H1 (cell line): ENCODE data around the gene TNNT1. TPM values are rescaled to one million over a fixed set of nuclear protein-coding genes. Genes with fewer than 3 reads are reported as not detected.

Source experiments
- CTCF ChIA-PET: fragments of 300-600 bp; sonication (Branson Sonifier 250); formaldehyde crosslinking; loops from one replicate; lab custom pipeline; 2021; ENCODE audit not compliant: partially characterized antibody; lab: Charles Lee
- POLR2A ChIA-PET: fragments of 300-600 bp; sonication (Branson Sonifier 250); formaldehyde crosslinking; loops from one replicate; lab custom pipeline; 2021; ENCODE audit warnings: inconsistent platforms; ENCODE audit not compliant: partially characterized antibody; lab: Charles Lee
- DNase-seq, 2 experiments: peaks; one replicate each; pipeline versions ENCODE4 v3.0.0 to v3.0.0-alpha.2; 2010 to 2022; ENCODE audit warnings: low spot score in 2 of 2, low read depth in 1 of 2, mixed read lengths in 1 of 2
- FAIRE-seq: peaks from 2 replicates; lab custom pipeline; 2011; peaks lifted over from hg19 to GRCh38; lab: Jason Lieb, UNC
- H2AFZ ChIP-seq: 2 replicates; pipeline ENCODE4 v1.8.1; 2012; ENCODE audit warnings: low read length, inconsistent platforms
- H2AK5ac ChIP-seq: 2 replicates; pipeline ENCODE4 v1.6.1; 2013; ENCODE audit warnings: low read depth, low read length
- H2BK120ac ChIP-seq: replicated peaks from 2 replicates; pipeline ENCODE3; 2013; ENCODE audit warnings: low read depth, low read length, inconsistent platforms
- H2BK12ac ChIP-seq: 2 replicates; pipeline ENCODE4 v1.6.1; 2013; ENCODE audit warnings: low read depth, low read length
- H2BK15ac ChIP-seq: 2 replicates; pipeline ENCODE4 v1.6.1; 2013; ENCODE audit warnings: low read length
- H2BK20ac ChIP-seq: 2 replicates; pipeline ENCODE4 v1.6.1; 2013; ENCODE audit warnings: low read length
- H2BK5ac ChIP-seq: 2 replicates; pipeline ENCODE4 v1.6.1; 2013; ENCODE audit warnings: low read depth, low read length
- H3K14ac ChIP-seq: 2 replicates; pipeline ENCODE4 v1.6.1; 2013; ENCODE audit warnings: inconsistent platforms; ENCODE audit not compliant: insufficient read length
- H3K18ac ChIP-seq: 2 replicates; pipeline ENCODE4 v1.6.1; 2013; ENCODE audit warnings: low read length; ENCODE audit errors: extremely low read depth
- H3K23ac ChIP-seq: 2 replicates; pipeline ENCODE4 v1.6.1; 2013; ENCODE audit warnings: inconsistent platforms; ENCODE audit not compliant: insufficient read length
- H3K23me2 ChIP-seq: 2 replicates; pipeline ENCODE4 v1.6.1; 2013; ENCODE audit warnings: low read depth, low read length
- H3K27ac ChIP-seq: 2 replicates; pipeline ENCODE4 v1.6.1; 2011; ENCODE audit warnings: low read depth, low read length, inconsistent platforms
- H3K27me3 ChIP-seq, 4 experiments: replicated peaks in 1 of 4; 1 replicate in 1 of 4; 2 replicates in 3 of 4; pipeline versions ENCODE4 v1.6.1 to v1.8.1; 2011 to 2013; ENCODE audit warnings: low read length in 3 of 4, mild to moderate bottlenecking in 3 of 4, inconsistent platforms in 2 of 4, mixed read lengths in 2 of 4, moderate library complexity in 1 of 4; ENCODE audit not compliant: control insufficient read depth in 3 of 4, insufficient read depth in 3 of 4; ENCODE audit errors: extremely low read depth in 1 of 4
- H3K36me3 ChIP-seq, 4 experiments: 2 replicates each; pipeline versions ENCODE4 v1.6.1 to v1.8.1; 2011 to 2013; ENCODE audit warnings: mild to moderate bottlenecking in 4 of 4, low read length in 3 of 4, moderate library complexity in 2 of 4, control low read depth in 1 of 4, inconsistent platforms in 1 of 4; ENCODE audit not compliant: insufficient read depth in 4 of 4, control insufficient read depth in 2 of 4
- H3K4ac ChIP-seq: replicated peaks from 2 replicates; pipeline ENCODE3; 2013; ENCODE audit warnings: low read length, low read depth, mixed read lengths, inconsistent platforms; ENCODE audit not compliant: insufficient read length
- H3K4me1 ChIP-seq, 4 experiments: replicated peaks in 1 of 4; 1 replicate in 1 of 4; 2 replicates in 3 of 4; pipeline versions ENCODE4 v1.6.1 to v1.8.1; 2011 to 2013; ENCODE audit warnings: low read length in 3 of 4, inconsistent platforms in 2 of 4, mixed read lengths in 1 of 4; ENCODE audit not compliant: insufficient read depth in 4 of 4, control insufficient read depth in 3 of 4
- H3K4me2 ChIP-seq, 2 experiments: 2 replicates each; pipeline versions ENCODE4 v1.6.1 to v1.8.1; 2011 to 2013; ENCODE audit warnings: low read depth in 2 of 2, low read length in 2 of 2, control low read depth in 1 of 2, inconsistent platforms in 1 of 2, mild to moderate bottlenecking in 1 of 2; ENCODE audit not compliant: insufficient read depth in 1 of 2
- H3K4me3 ChIP-seq, 4 experiments: fragments of 200-600, 300-600 bp in 1 of 4; sonication (generic), shearing (Covaris generic), sonication (Bioruptor Twin) in 1 of 4; 2 replicates each; pipeline versions ENCODE4 v1.5.1 to v1.8.1; 2011 to 2016; ENCODE audit warnings: low read length in 4 of 4, low read depth in 3 of 4, control low read depth in 2 of 4, inconsistent platforms in 2 of 4, mild to moderate bottlenecking in 2 of 4, mixed read lengths in 1 of 4, moderate library complexity in 1 of 4; ENCODE audit not compliant: insufficient read depth in 2 of 4; ENCODE audit errors: extremely low read depth in 1 of 4
- H3K56ac ChIP-seq: replicated peaks from 2 replicates; pipeline ENCODE3; 2013; ENCODE audit warnings: low read depth, mild to moderate bottlenecking, mixed read lengths, low read length, inconsistent platforms; ENCODE audit not compliant: insufficient read length
- H3K79me1 ChIP-seq: 2 replicates; pipeline ENCODE4 v1.6.1; 2013; ENCODE audit warnings: low read depth, low read length, control low read depth
- H3K79me2 ChIP-seq, 2 experiments: 2 replicates each; pipeline versions ENCODE4 v1.6.1 to v1.8.1; 2012 to 2013; ENCODE audit warnings: low read length in 2 of 2, mild to moderate bottlenecking in 2 of 2, inconsistent platforms in 1 of 2; ENCODE audit not compliant: insufficient read depth in 2 of 2, control insufficient read depth in 1 of 2
- H3K9ac ChIP-seq, 4 experiments: replicated peaks in 1 of 4; 1 replicate in 1 of 4; 2 replicates in 3 of 4; pipeline versions ENCODE4 v1.6.1 to v1.8.1; 2011 to 2013; ENCODE audit warnings: low read depth in 3 of 4, low read length in 3 of 4, control low read depth in 2 of 4, mild to moderate bottlenecking in 2 of 4, moderate library complexity in 2 of 4, inconsistent platforms in 1 of 4; ENCODE audit errors: extremely low read depth in 1 of 4
- H3K9me3 ChIP-seq, 2 experiments: 2 replicates each; pipeline versions ENCODE4 v1.6.1 to v1.8.1; 2012 to 2013; ENCODE audit warnings: mild to moderate bottlenecking in 2 of 2, moderate library complexity in 2 of 2, control low read depth in 1 of 2, inconsistent platforms in 1 of 2, low read depth in 1 of 2, low read length in 1 of 2, mixed read lengths in 1 of 2; ENCODE audit not compliant: insufficient read depth in 2 of 2
- H4K20me1 ChIP-seq, 2 experiments: replicated peaks in 1 of 2; 2 replicates each; pipeline versions ENCODE3 to v1.8.1; 2011 to 2013; ENCODE audit warnings: inconsistent platforms in 2 of 2, low read length in 2 of 2, mild to moderate bottlenecking in 1 of 2; ENCODE audit not compliant: insufficient read depth in 2 of 2, control insufficient read depth in 1 of 2
- H4K5ac ChIP-seq: 2 replicates; pipeline ENCODE4 v1.6.1; 2013; ENCODE audit warnings: low read length, low read depth, mixed read lengths, inconsistent platforms; ENCODE audit not compliant: insufficient read length
- H4K8ac ChIP-seq: 2 replicates; pipeline ENCODE4 v1.8.0; 2013; ENCODE audit warnings: mild to moderate bottlenecking, moderate library complexity, low read length, inconsistent platforms; ENCODE audit not compliant: insufficient read depth; ENCODE audit errors: extremely low read depth
- H4K91ac ChIP-seq: replicated peaks from 2 replicates; pipeline ENCODE3; 2013; ENCODE audit warnings: low read length, mixed read lengths, inconsistent platforms; ENCODE audit not compliant: insufficient read length
- CBX5 ChIP-seq: fragments of 300-800, 300-1000 bp; sonication (generic); IDR thresholded peaks from 2 replicates; pipeline ENCODE4 v1.7.1; 2016; ENCODE audit warnings: antibody characterized with exemption, low read length, low read depth
- FOSL1 ChIP-seq: IDR thresholded peaks from 2 replicates; pipeline ENCODE4 v1.6.1; 2011; ENCODE audit warnings: mild to moderate bottlenecking, low read depth, low read length, moderate library complexity; ENCODE audit not compliant: insufficient read depth
- HDAC2 ChIP-seq, 2 experiments: fragments of 300-600 bp in 1 of 2; sonication (generic) in 1 of 2; IDR thresholded peaks; 2 replicates each; pipeline ENCODE4 v1.6.1; 2011 to 2012; ENCODE audit warnings: low read depth in 2 of 2, low read length in 2 of 2, mild to moderate bottlenecking in 2 of 2, moderate library complexity in 2 of 2, borderline replicate concordance in 1 of 2, inconsistent platforms in 1 of 2
- JUN ChIP-seq: IDR thresholded peaks from 2 replicates; pipeline ENCODE4 v1.6.1; 2011; ENCODE audit warnings: low read depth, mild to moderate bottlenecking, improper control_type of control experiment, low read length
- KDM4A ChIP-seq: IDR thresholded peaks from one replicate; pipeline ENCODE4 v1.7.1; 2012; ENCODE audit warnings: low read depth, mild to moderate bottlenecking, moderate library complexity, low read length, inconsistent platforms; ENCODE audit not compliant: severe bottlenecking
- RNF2 ChIP-seq: fragments of 200-900, 300-1000 bp; sonication (generic); IDR thresholded peaks from 2 replicates; pipeline ENCODE4 v1.7.1; 2016; ENCODE audit warnings: borderline replicate concordance, low read depth, mild to moderate bottlenecking, antibody characterized with exemption, low read length; ENCODE audit not compliant: poor library complexity, severe bottlenecking; ENCODE audit errors: missing control alignments
- SIX5 ChIP-seq: IDR thresholded peaks from 2 replicates; pipeline ENCODE4 v1.6.1; 2011; ENCODE audit warnings: mild to moderate bottlenecking, low read depth, low read length
- SRF ChIP-seq: IDR thresholded peaks from 2 replicates; pipeline ENCODE4 v1.6.1; 2011; ENCODE audit warnings: mild to moderate bottlenecking, low read depth, low read length, moderate library complexity
- WGBS, 2 experiments: shearing (Covaris generic) in 1 of 2; methylation state at CpG; one replicate each; pipeline versions ENCODE4 v1.1.6 to v1.1.7; 2013 to 2015; ENCODE audit warnings: low lambda C conversion rate in 2 of 2, mixed read lengths in 2 of 2, inconsistent platforms in 1 of 2, low coverage in 1 of 2, missing lambda C conversion rate in 1 of 2; ENCODE audit not compliant: insufficient replicate concordance in 2 of 2, insufficient coverage in 1 of 2, insufficient read length in 1 of 2; ENCODE audit errors: extremely low coverage in 1 of 2, missing lambda C conversion rate in 1 of 2; 5-methylcytosine and 5-hydroxymethylcytosine counted together
- polyA plus RNA-seq, 7 experiments: library from polyadenylated mRNA; depleted of rRNA in 3 of 7; stranded (reverse) in 5 of 7; unstranded in 2 of 7; fragments of >200 nt in 5 of 7; fragments of 200-250 nt in 2 of 7; gene quantifications; 1 replicate in 5 of 7; 2 replicates in 1 of 7; 4 replicates in 1 of 7; pipeline versions ENCODE4 v1.2.1 to v1.2.3, GENCODE V29; 2011 to 2013; ENCODE audit warnings: missing spikeins in 2 of 7, mixed read lengths in 2 of 7
- total RNA-seq: library from RNA; stranded (reverse); fragmentation: NEBNext Ultra II Directional; extraction: Animal tissue kit (Norgen Biotek cat#: 25700); gene quantifications from 2 replicates; pipeline ENCODE4 v1.2.1, GENCODE V29; 2021

The TNNT1 gene
- total and polyA plus RNA-seq, 2 of the 8 experiments (the other 6 are each of a cell fraction or from before 2014, with no cell fraction given), result 69.6 to 107 TPM

GRCh38 chr19:55095260-55096060 is 53.5 kb downstream of the TNNT1 start:
- Histone ChIP-seq H2BK5ac (no peak overlapping the region), H3K79me2 (no peaks in the 10 kb centered on the region), H2AK5ac (no peak overlapping the region), H3K18ac (no peak overlapping the region), H3K36me3 (peaks cover 0 to 5% (median 2%) of the 10 kb centered on the region in 4 experiments; a peak in 2 of 8 replicates), H4K8ac (no peak overlapping the region; the same call in 1 of the 2 replicates), H3K79me1 (no peaks in the 10 kb centered on the region), H3K14ac (no peak overlapping the region), H4K5ac (no peak overlapping the region), H3K9me3 (no peaks in the 10 kb centered on the region), H2BK12ac (0 out of 2 replicates have a peak overlapping the region, but pooled peaks have one; percentile 40), H3K27ac (no peak overlapping the region), H4K20me1 (peaks cover 15 to 19% of the 10 kb centered on the region in 2 experiments), H3K27me3 (0 out of 7 replicates have a peak, but pooled peaks cover 0 to 3% (median 0%) of the 10 kb centered on the region in 4 experiments), H3K4me2 (0 out of 4 replicates have a peak overlapping the region, but pooled peaks of 1 of the 2 experiments have one; percentile 24), H2BK15ac (no peak overlapping the region), H2BK120ac (no peak overlapping the region), H3K9ac (peak overlapping the region in 1 of 4 experiments; percentile 21; a peak in 1 of 7 replicates), H3K23me2 (peaks cover 6% of the 10 kb centered on the region; the same call in 1 of the 2 replicates), H3K4ac (no peak overlapping the region), H3K56ac (no peak overlapping the region), H2AFZ (no peak overlapping the region), H4K91ac (no peak overlapping the region), H3K23ac (no peak overlapping the region), H3K4me1 (peaks cover 3 to 31% (median 23%) of the 10 kb centered on the region in 4 experiments), H3K4me3 (no peak overlapping the region), H2BK20ac (no peak overlapping the region)
- CTCF ChIA-PET, result interaction anchor here (0.6 to 1.6 kb wide), 14 partner anchors 8 to 381 kb away, joined by 3 to 6 read pairs (median 3); no protein-coding TSS in a partner anchor
- WGBS, 2 experiments, result 84% methylated on average over 16 of the region's 23 CpGs; no CpG with 5 or more reads in 1 of the 2 experiments
- FAIRE-seq, result no peak
- peak in 1 of 2 experiments; percentile 64 for DNase-seq
- POLR2A ChIA-PET, result interaction anchor here (0.8 to 3.1 kb wide), 8 partner anchors 9 to 632 kb away, joined by 3 to 19 read pairs (median 3); partner anchors contain the start of genes LENG9, PPP1R12C and TMEM238
- TF ChIP-seq JUN (no peak), SRF (0 out of 2 replicates have a peak, but pooled peaks have one; percentile 30), CBX5 (no peak), FOSL1 (no peak), HDAC2 (IDR thresholded peaks at IDR 0.05; ENCODE audit: borderline replicate concordance in 1 of 2, low read depth in 2 of 2, low read length in 2 of 2) (no peak), RNF2 (no peak), SIX5 (peak; percentile 65), KDM4A (no peak)
